ENCODE measurements around the gene ZBTB32.

DNA sequence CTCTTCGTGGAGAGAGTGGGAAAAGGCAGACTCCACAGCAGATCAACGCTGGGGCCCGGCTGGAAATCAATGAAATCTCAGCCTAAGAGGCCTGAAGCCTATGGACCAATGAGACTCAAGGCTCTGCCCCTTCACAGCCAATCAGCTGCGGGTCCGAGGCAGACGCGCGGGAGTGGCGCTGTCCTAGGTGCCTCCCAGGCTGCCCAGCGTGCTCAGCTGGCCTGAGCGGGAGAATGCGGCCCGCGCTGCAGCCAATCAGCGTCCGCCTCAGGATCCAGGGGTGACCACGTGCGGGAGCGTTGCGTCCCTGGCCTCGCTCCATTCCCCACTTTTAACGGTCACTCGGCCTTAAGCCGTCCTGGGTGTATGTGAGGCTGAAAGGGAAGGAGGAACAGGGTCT lies at the start of gene ZBTB32:
- TF ChIP-seq ZNF623 (tag by site-specific recombination; IDR thresholded peaks at IDR 0.05) (no peak), ZNF837 (tag by site-specific recombination; IDR thresholded peaks at IDR 0.05) (no peak), REST (tag by site-specific recombination; IDR thresholded peaks at IDR 0.05) (peak; percentile 98)
- TF ChIP-seq, protein P1, sequence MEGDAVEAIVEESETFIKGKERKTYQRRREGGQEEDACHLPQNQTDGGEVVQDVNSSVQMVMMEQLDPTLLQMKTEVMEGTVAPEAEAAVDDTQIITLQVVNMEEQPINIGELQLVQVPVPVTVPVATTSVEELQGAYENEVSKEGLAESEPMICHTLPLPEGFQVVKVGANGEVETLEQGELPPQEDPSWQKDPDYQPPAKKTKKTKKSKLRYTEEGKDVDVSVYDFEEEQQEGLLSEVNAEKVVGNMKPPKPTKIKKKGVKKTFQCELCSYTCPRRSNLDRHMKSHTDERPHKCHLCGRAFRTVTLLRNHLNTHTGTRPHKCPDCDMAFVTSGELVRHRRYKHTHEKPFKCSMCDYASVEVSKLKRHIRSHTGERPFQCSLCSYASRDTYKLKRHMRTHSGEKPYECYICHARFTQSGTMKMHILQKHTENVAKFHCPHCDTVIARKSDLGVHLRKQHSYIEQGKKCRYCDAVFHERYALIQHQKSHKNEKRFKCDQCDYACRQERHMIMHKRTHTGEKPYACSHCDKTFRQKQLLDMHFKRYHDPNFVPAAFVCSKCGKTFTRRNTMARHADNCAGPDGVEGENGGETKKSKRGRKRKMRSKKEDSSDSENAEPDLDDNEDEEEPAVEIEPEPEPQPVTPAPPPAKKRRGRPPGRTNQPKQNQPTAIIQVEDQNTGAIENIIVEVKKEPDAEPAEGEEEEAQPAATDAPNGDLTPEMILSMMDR (tag by site-specific recombination; IDR thresholded peaks at IDR 0.05), result no peak
- TF ChIP-seq, protein P2, sequence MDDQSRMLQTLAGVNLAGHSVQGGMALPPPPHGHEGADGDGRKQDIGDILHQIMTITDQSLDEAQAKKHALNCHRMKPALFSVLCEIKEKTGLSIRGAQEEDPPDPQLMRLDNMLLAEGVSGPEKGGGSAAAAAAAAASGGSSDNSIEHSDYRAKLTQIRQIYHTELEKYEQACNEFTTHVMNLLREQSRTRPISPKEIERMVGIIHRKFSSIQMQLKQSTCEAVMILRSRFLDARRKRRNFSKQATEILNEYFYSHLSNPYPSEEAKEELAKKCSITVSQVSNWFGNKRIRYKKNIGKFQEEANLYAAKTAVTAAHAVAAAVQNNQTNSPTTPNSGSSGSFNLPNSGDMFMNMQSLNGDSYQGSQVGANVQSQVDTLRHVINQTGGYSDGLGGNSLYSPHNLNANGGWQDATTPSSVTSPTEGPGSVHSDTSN (CRISPR knock-in tag; IDR thresholded peaks at IDR 0.05), result no peak

Measured in HEK293 (cell line).